Heart left ventricle (tissue), 16 donors: ENCODE data around the gene CFAP100. TPM values are rescaled to one million over a fixed set of nuclear protein-coding genes. Genes with fewer than 3 reads are reported as not detected.

Source experiments
- ATAC-seq, 4 donors: fragments of 200-7000 bp; cut with Tn5 transposase; one replicate each; pipeline ENCODE4 v1.9.1; 2020 to 2022; ENCODE audit warnings: moderate library complexity in 4 of 4, mild to moderate bottlenecking in 3 of 4, moderate number of reproducible peaks in 1 of 4
- DNase-seq, 5 donors: peaks; one replicate each; pipeline ENCODE4 v3.0.0-alpha.2; 2020
- H3K27ac ChIP-seq, 12 donors: fragments of 200-600 bp; sonication (generic) in 4 of 12; one replicate each; pipeline versions ENCODE4 v1.5.0 to v1.8.0; 2016 to 2022; ENCODE audit warnings: mild to moderate bottlenecking in 2 of 12
- H3K27me3 ChIP-seq, 9 donors: fragments of 200-600 bp; sonication (generic) in 2 of 9; one replicate each; pipeline versions ENCODE4 v1.5.1 to v1.8.0; 2016 to 2022; ENCODE audit warnings: mild to moderate bottlenecking in 3 of 9
- H3K36me3 ChIP-seq, 9 donors: fragments of 200-600 bp; sonication (generic) in 2 of 9; one replicate each; pipeline versions ENCODE4 v1.5.0 to v1.8.0; 2018 to 2022; ENCODE audit warnings: mild to moderate bottlenecking in 2 of 9
- H3K4me1 ChIP-seq, 12 donors: fragments of 200-600 bp; sonication (generic) in 4 of 12; one replicate each; pipeline versions ENCODE4 v1.5.0 to v1.8.0; 2016 to 2022; ENCODE audit warnings: mild to moderate bottlenecking in 3 of 12
- H3K4me3 ChIP-seq, 12 donors: fragments of 200-600 bp; sonication (generic) in 4 of 12; one replicate each; pipeline versions ENCODE4 v1.5.0 to v1.8.0; 2017 to 2022; ENCODE audit warnings: mild to moderate bottlenecking in 9 of 12, moderate library complexity in 4 of 12
- H3K9me3 ChIP-seq, 12 donors: fragments of 200-600 bp; sonication (generic) in 4 of 12; one replicate each; pipeline versions ENCODE4 v1.5.0 to v1.8.0; 2016 to 2022; ENCODE audit warnings: mild to moderate bottlenecking in 1 of 12
- CTCF ChIP-seq, 12 donors: fragments of 200-600 bp; sonication (generic) in 4 of 12; IDR thresholded peaks; one replicate each; pipeline versions ENCODE4 v1.5.0 to v1.8.0; 2018 to 2022; ENCODE audit warnings: antibody characterized with exemption in 12 of 12, mild to moderate bottlenecking in 5 of 12
- POLR2A ChIP-seq, 2 donors: fragments of 450-650 bp; IDR thresholded peaks; one replicate each; pipeline ENCODE4 v1.6.1; 2017; ENCODE audit warnings: antibody characterized with exemption in 2 of 2, mild to moderate bottlenecking in 2 of 2, moderate library complexity in 2 of 2
- WGBS, 4 donors: extraction: QIAGEN DNeasy Blood & Tissue Kit in 2 of 4; methylation state at CpG; one replicate each; pipeline versions ENCODE4 v1.1.5 to v1.1.7; 2013 to 2018; 5-methylcytosine and 5-hydroxymethylcytosine counted together
- intact Hi-C, 10 donors: fragments of 100-400 bp; cut with DNase I; formaldehyde crosslinking; loops; one replicate each; pipeline versions ENCODE4 v1.11.1 to v1.14.2; 2022
- polyA plus RNA-seq, 2 donors: library from polyadenylated mRNA; stranded (reverse); fragments of 200-250 nt; gene quantifications; one replicate each; pipeline ENCODE4 v1.2.3, GENCODE V29; 2013
- total RNA-seq, 9 donors: library from RNA; depleted of rRNA in 2 of 9; stranded (reverse); fragments of >200 nt in 2 of 9; fragmentation: NEBNext Ultra II Directional in 3 of 9; extraction: Animal tissue kit (Norgen Biotek cat#: 25700) in 3 of 9; gene quantifications; one replicate each; pipeline versions ENCODE4 v1.1.0 to v1.2.4, GENCODE V29; 2016 to 2023
- donor health status: ischemic (EF 13 %, LVEDD 7.1; RV severe dilation, severe dysfunction).
- donor health status: healthy with polysubstance abuse.
- donor health status: DM: no; HTN: yes; CAD: no.
- donor health status: DM: no; HTN: no; CAD: no.
- donor health status: ischemic (EF 25% LVEDD 6.9; RV normal size, moderate dysfunction).
- donor health status: ischemic (EF 25% LVEDD 5.7; RV mildly dilated, moderate dysfunction).
- donor health status: healthy.
- donor health status: DM: yes; HTN: yes; CAD: no.
- donor health status: ischemic (EF 35%, LVEDD 5.7; RV mildly dilated, moderate dysfunction).
- donor health status: nonischemic (EF 11% LVEDD 7.7; RV severe dilation, severe dysfunction).
- donor health status: DM: yes; HTN: yes; CAD: no.
- donor health status: PGD.
- donor health status: ischemic (EF 29% LVEDD 5.4; RV normal size, mild dysfunction).
- donor health status: nonischemic (EF 23%, LVEDD 6.1; RV moderate dilation, normal function).

The CFAP100 gene
- total and polyA plus RNA-seq, 11 donors, result not detected

GRCh38 chr3:126378341-126378751 is 16.4 kb upstream of the CFAP100 start:
- Histone ChIP-seq H3K36me3 (no peaks in the 10 kb centered on the region), H3K4me1 (peaks cover 0 to 17% (median 6%) of the 10 kb centered on the region in 12 donors), H3K27me3 (peaks cover 0 to 7% (median 0%) of the 10 kb centered on the region in 9 donors), H3K27ac (no peak overlapping the region), H3K4me3 (no peak overlapping the region), H3K9me3 (no peaks in the 10 kb centered on the region)
- WGBS, 4 donors, result 61 to 79% (median 68%) methylated on average over 3 to 6 of the region's 6 CpGs
- TF ChIP-seq CTCF (IDR thresholded peaks at IDR 0.05) (no peak), POLR2A (IDR thresholded peaks at IDR 0.05) (no peak)
- DNase-seq, result no peak
- ATAC-seq, result no peak
- intact Hi-C loops, result no loop called here

DNA sequence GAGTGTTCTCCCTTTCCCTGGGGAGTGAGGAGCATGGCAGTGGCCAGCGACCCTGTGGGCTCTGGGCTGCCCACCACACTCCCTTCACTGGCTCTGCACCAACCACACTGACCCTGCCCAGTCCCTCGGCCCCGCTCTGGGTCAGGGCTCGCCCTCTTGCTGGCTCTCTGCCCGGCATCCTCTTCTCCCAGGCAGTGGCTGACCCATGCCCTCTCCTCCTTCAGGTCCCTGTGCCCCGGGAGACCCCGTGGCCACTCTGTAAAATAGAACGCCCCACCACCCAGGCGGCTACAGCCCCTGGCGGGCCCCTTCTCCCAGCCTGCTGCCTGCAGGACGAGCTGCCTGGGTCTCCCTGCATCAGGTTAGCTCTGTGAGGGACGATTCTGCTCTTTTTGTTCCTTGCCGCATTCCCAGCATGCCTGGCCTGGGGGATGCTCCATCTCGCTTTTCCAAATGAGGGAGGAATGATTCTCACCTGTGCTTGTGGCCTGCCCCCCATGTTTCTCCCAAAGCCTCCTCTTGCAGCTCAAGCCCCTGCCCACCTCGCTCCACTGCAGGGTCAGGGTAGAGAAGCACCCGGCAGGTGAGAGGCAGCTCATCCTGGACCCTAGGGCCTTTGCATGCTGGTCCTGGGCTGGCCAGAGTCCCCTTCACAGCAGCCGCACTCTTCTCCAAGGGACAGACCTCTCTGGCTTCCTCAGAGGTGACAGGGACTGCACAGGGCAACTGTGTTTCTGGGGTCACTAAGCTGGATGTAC is 14.5 kb upstream of the CFAP100 start:
- intact Hi-C loops, result no loop called here
- Histone ChIP-seq H3K27me3 (peaks cover 0 to 7% (median 0%) of the 10 kb centered on the region in 9 donors), H3K4me1 (peaks cover 0 to 1% (median 0%) of the 10 kb centered on the region in 12 donors), H3K4me3 (no peak overlapping the region), H3K36me3 (no peaks in the 10 kb centered on the region), H3K9me3 (no peaks in the 10 kb centered on the region), H3K27ac (no peak overlapping the region)
- 68 to 81% (median 78%) methylated on average over 16 to 17 of the region's 17 CpGs for WGBS, 4 donors
- DNase-seq (no peak), ATAC-seq (no peak)
- no peak for TF ChIP-seq CTCF (IDR thresholded peaks at IDR 0.05)
- no peak for TF ChIP-seq POLR2A (IDR thresholded peaks at IDR 0.05)

DNA sequence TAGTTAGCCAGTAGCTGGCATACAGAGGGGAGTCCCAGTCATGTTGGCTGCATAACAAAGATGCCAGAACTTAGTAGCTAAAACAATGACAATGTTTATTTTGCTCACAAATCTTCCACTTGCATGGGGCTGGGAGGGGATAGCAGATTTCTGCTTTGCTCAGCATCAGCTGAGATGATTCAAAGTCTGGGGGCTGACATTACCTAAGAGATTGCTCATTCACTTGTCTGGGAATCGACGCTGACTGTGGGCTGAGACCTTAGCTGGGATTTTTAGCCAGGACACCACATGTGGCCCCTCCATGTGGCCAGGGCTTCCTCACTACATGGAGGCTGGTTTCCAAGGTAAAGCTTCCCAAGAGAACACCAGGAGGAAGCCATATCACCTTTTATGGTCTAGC is 12.7 kb upstream of the CFAP100 start:
- Histone ChIP-seq H3K4me3 (no peak overlapping the region), H3K27ac (no peak overlapping the region), H3K9me3 (no peaks in the 10 kb centered on the region), H3K36me3 (no peaks in the 10 kb centered on the region), H3K4me1 (no peaks in the 10 kb centered on the region), H3K27me3 (peaks cover 0 to 7% (median 0%) of the 10 kb centered on the region in 9 donors)
- no peak for ATAC-seq
- intact Hi-C loops, result no loop called here
- no peak for DNase-seq
- TF ChIP-seq POLR2A (IDR thresholded peaks at IDR 0.05) (no peak), CTCF (IDR thresholded peaks at IDR 0.05) (no peak)
- 22 to 38% (median 30%) methylated on average over 2 of the region's 2 CpGs for WGBS, 4 donors

GRCh38 chr3:126389112-126389793 is 5.5 kb upstream of the CFAP100 start:
- TF ChIP-seq POLR2A (IDR thresholded peaks at IDR 0.05) (peak in 1 of 2 donors; percentile 55), CTCF (IDR thresholded peaks at IDR 0.05) (peak; percentile 78 to 100 (median 98))
- Histone ChIP-seq H3K9me3 (no peaks in the 10 kb centered on the region), H3K4me1 (peaks cover 0 to 10% (median 5%) of the 10 kb centered on the region in 12 donors), H3K4me3 (peak overlapping the region in 11 of 12 donors; percentile 4 to 63 (median 53)), H3K36me3 (no peaks in the 10 kb centered on the region), H3K27me3 (peaks cover 0 to 12% (median 0%) of the 10 kb centered on the region in 9 donors), H3K27ac (peak overlapping the region; percentile 69 to 88 (median 82))
- WGBS, 4 donors, result 3 to 5% (median 3%) methylated on average over 33 to 58 of the region's 58 CpGs
- DNase-seq (peak; percentile 83 to 96 (median 93)), ATAC-seq (peak; percentile 88 to 98 (median 96))
- intact Hi-C loops, result loop anchor here (1.0 to 5.0 kb wide), 13 partner anchors 30 to 257 kb away; no protein-coding TSS in a partner anchor
